HepG2 (cell line): ENCODE results near the gene CCDC192. TPM values are rescaled to one million over a fixed set of nuclear protein-coding genes. Genes with fewer than 3 reads are reported as not detected.

ENCODE experiments used
- ATAD3A ChIP-seq: sonication (generic); formaldehyde crosslinking; IDR thresholded peaks from 2 replicates; pipeline ENCODE4 v1.4.0; 2020; ENCODE audit warnings: missing genetic modification reagents
- CBX2 ChIP-seq, 2 experiments: fragments of 200-600 bp in 1 of 2; sonication (generic); formaldehyde crosslinking in 1 of 2; IDR thresholded peaks; 2 replicates each; pipeline versions ENCODE4 v1.7.0 to v1.8.1; 2018 to 2022; ENCODE audit warnings: low read depth in 2 of 2, low read length in 1 of 2, mild to moderate bottlenecking in 1 of 2, missing genetic modification reagents in 1 of 2
- CREBL2 ChIP-seq: sonication (generic); formaldehyde crosslinking; IDR thresholded peaks from 2 replicates; pipeline ENCODE4 v1.8.1; 2023; ENCODE audit warnings: missing genetic modification reagents, mild to moderate bottlenecking, borderline replicate concordance
- FOXK2 ChIP-seq: fragments of 450-650 bp; IDR thresholded peaks from 2 replicates; pipeline ENCODE4 v1.6.1; 2016
- HDAC2 ChIP-seq: sonication (generic); formaldehyde crosslinking; IDR thresholded peaks from 2 replicates; pipeline ENCODE4 v1.4.0; 2020; ENCODE audit warnings: missing genetic modification reagents
- MLXIP ChIP-seq: sonication (generic); formaldehyde crosslinking; IDR thresholded peaks from 2 replicates; pipeline ENCODE4 v1.9.0; 2021; ENCODE audit warnings: missing genetic modification reagents, borderline replicate concordance
- ZMYM3 ChIP-seq: sonication (generic); formaldehyde crosslinking; IDR thresholded peaks from 2 replicates; pipeline ENCODE4 v1.5.1; 2020; ENCODE audit warnings: mild to moderate bottlenecking, missing genetic modification reagents
- ZNF17 ChIP-seq: sonication (generic); formaldehyde crosslinking; IDR thresholded peaks from 2 replicates; pipeline ENCODE4 v1.5.0; 2020; ENCODE audit warnings: mild to moderate bottlenecking, missing genetic modification reagents
- polyA plus RNA-seq, 8 experiments: library from polyadenylated mRNA; depleted of rRNA in 3 of 8; stranded (reverse) in 7 of 8; unstranded in 1 of 8; fragments of >200 nt; fragmentation: Illumina TruSeq in 4 of 8; extraction: Trizol in 4 of 8; gene quantifications; 2 replicates each; pipeline versions ENCODE4 v1.2.1 to v1.2.3, GENCODE V29; 2011 to 2016; ENCODE audit warnings: low read depth in 4 of 8, missing spikeins in 1 of 8, mixed read lengths in 1 of 8; ENCODE audit not compliant: insufficient read depth in 1 of 8
- total RNA-seq, 5 experiments: library from RNA; depleted of rRNA; stranded (reverse); fragments of >200 nt; fragmentation: Illumina TruSeq; extraction: Trizol; gene quantifications; 2 replicates each; pipeline ENCODE4 v1.2.3, GENCODE V29; 2016; ENCODE audit warnings: low read depth in 1 of 5
- TF ChIP-seq, protein P1 (sequence below): sonication (generic); formaldehyde crosslinking; IDR thresholded peaks from 2 replicates; pipeline ENCODE4 v1.5.0; 2020; ENCODE audit warnings: missing genetic modification reagents

Gene CCDC192
- total and polyA plus RNA-seq, 2 of the 13 experiments (the other 11 are each of a cell fraction or from before 2014, with no cell fraction given), result not detected

- TF ChIP-seq, protein P1, sequence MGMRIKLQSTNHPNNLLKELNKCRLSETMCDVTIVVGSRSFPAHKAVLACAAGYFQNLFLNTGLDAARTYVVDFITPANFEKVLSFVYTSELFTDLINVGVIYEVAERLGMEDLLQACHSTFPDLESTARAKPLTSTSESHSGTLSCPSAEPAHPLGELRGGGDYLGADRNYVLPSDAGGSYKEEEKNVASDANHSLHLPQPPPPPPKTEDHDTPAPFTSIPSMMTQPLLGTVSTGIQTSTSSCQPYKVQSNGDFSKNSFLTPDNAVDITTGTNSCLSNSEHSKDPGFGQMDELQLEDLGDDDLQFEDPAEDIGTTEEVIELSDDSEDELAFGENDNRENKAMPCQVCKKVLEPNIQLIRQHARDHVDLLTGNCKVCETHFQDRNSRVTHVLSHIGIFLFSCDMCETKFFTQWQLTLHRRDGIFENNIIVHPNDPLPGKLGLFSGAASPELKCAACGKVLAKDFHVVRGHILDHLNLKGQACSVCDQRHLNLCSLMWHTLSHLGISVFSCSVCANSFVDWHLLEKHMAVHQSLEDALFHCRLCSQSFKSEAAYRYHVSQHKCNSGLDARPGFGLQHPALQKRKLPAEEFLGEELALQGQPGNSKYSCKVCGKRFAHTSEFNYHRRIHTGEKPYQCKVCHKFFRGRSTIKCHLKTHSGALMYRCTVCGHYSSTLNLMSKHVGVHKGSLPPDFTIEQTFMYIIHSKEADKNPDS (CRISPR knock-in tag), result no peak
- TF ChIP-seq FOXK2, result no peak
- no peak for TF ChIP-seq CREBL2 (CRISPR knock-in tag)
- TF ChIP-seq ATAD3A (CRISPR knock-in tag), result no peak
- TF ChIP-seq CBX2 (IDR thresholded peaks at IDR 0.05; ENCODE audit: low read depth, low read length), result no peak
- no peak for TF ChIP-seq CBX2 (CRISPR knock-in tag; IDR thresholded peaks at IDR 0.05; ENCODE audit: low read depth)
- no peak for TF ChIP-seq MLXIP
- no peak for TF ChIP-seq ZMYM3 (CRISPR knock-in tag)
- no peak for TF ChIP-seq HDAC2 (CRISPR knock-in tag)
- no peak for TF ChIP-seq ZNF17 (CRISPR knock-in tag)
Measured at GRCh38 chr5:127906562-127907204, 203.5 kb downstream of the CCDC192 start (continued).
